HepG2 (cell line): ENCODE results near the gene PDK1. TPM values are rescaled to one million over a fixed set of nuclear protein-coding genes. Genes with fewer than 3 reads are reported as not detected.
A peak's percentile ranks its signal among the peaks of the same experiment; 100 is the strongest.

Experiments used
- ATAC-seq: fragments of 200-7000 bp; cut with Tn5 transposase; 3 replicates; pipeline ENCODE4 v1.9.1; 2020; ENCODE audit warnings: mild to moderate bottlenecking, moderate library complexity
- BruUV-seq: library from RNA; stranded (reverse); fragments of 400-500 nt; replicated peaks from 2 replicates; lab custom pipeline; 2021; lab: Mats Ljungman, UMichigan
- CTCF ChIA-PET: fragments of 300-600 bp; formaldehyde crosslinking; extraction: SDS; loops from one replicate; lab custom pipeline; 2021; ENCODE audit warnings: low total read pairs, inconsistent platforms, low intra/inter-chr PET ratio; lab: Yijun Ruan, JAX
- POLR2A ChIA-PET: fragments of 350-600 bp; sonication (Branson Sonifier 250); formaldehyde crosslinking; loops from one replicate; lab custom pipeline; 2020; ENCODE audit warnings: antibody characterized with exemption, inconsistent platforms; lab: Yijun Ruan, JAX
- DNase-seq: peaks from one replicate; pipeline ENCODE4 v3.0.0-alpha.2; 2015; ENCODE audit warnings: low spot score
- FAIRE-seq: peaks from 3 replicates; lab custom pipeline; 2011; peaks lifted over from hg19 to GRCh38; lab: Jason Lieb, UNC
- H2AFZ ChIP-seq: one replicate; pipeline ENCODE4 v1.6.1; 2011; ENCODE audit warnings: low read length, inconsistent platforms
- H3K27ac ChIP-seq: fragments of 300-600 bp; 3 replicates; pipeline ENCODE4 v1.8.0; 2011; ENCODE audit warnings: mixed run types, mild to moderate bottlenecking, mixed read lengths, low read length, inconsistent platforms; ENCODE audit not compliant: insufficient read depth; ENCODE audit errors: extremely low read length
- H3K27me3 ChIP-seq, 2 experiments: fragments of 200-600 bp in 1 of 2; 2 replicates in 1 of 2; 3 replicates in 1 of 2; pipeline versions ENCODE4 v1.6.0 to v1.8.0; 2011; ENCODE audit warnings: low read length in 2 of 2, mild to moderate bottlenecking in 2 of 2, moderate library complexity in 2 of 2, inconsistent platforms in 1 of 2; ENCODE audit not compliant: insufficient read depth in 2 of 2, control insufficient read depth in 1 of 2
- H3K36me3 ChIP-seq, 2 experiments: fragments of 200-600 bp in 1 of 2; replicated peaks in 1 of 2; 2 replicates in 1 of 2; 3 replicates in 1 of 2; pipeline versions ENCODE4 v1.5.1 to v1.8.0; 2011; ENCODE audit warnings: low read length in 2 of 2, inconsistent platforms in 1 of 2; ENCODE audit not compliant: insufficient read depth in 2 of 2, control insufficient read depth in 1 of 2
- H3K4me1 ChIP-seq: 2 replicates; pipeline ENCODE4 v1.5.1; 2012; ENCODE audit warnings: low read length, inconsistent platforms; ENCODE audit not compliant: insufficient read depth
- H3K4me2 ChIP-seq: 2 replicates; pipeline ENCODE4 v1.6.0; 2011; ENCODE audit warnings: low read depth, low read length, inconsistent platforms
- H3K4me3 ChIP-seq, 3 experiments: fragments of 200-600 bp in 1 of 3; sonication (generic), shearing (Covaris generic) in 1 of 3; replicated peaks in 1 of 3; 2 replicates each; pipeline ENCODE4 v1.5.1; 2011 to 2016; ENCODE audit warnings: low read length in 3 of 3, inconsistent platforms in 2 of 3, low read depth in 2 of 3, mild to moderate bottlenecking in 2 of 3, control low read depth in 1 of 3, mixed read lengths in 1 of 3; ENCODE audit not compliant: insufficient read depth in 1 of 3
- H3K79me2 ChIP-seq: one replicate; pipeline ENCODE4 v1.6.1; 2011; ENCODE audit warnings: low read length, inconsistent platforms; ENCODE audit not compliant: insufficient read depth
- H3K9ac ChIP-seq: 2 replicates; pipeline ENCODE4 v1.6.0; 2011; ENCODE audit warnings: mild to moderate bottlenecking, low read depth, low read length, inconsistent platforms; ENCODE audit not compliant: insufficient read depth
- H3K9me3 ChIP-seq: 2 replicates; pipeline ENCODE4 v1.5.1; 2012; ENCODE audit warnings: mild to moderate bottlenecking, low read length
- H4K20me1 ChIP-seq: 2 replicates; pipeline ENCODE4 v1.6.0; 2011; ENCODE audit warnings: inconsistent platforms, mild to moderate bottlenecking, low read length, moderate library complexity; ENCODE audit not compliant: insufficient read depth
- AHDC1 ChIP-seq: sonication (generic); formaldehyde crosslinking; IDR thresholded peaks from 2 replicates; pipeline ENCODE4 v1.5.1; 2020; ENCODE audit warnings: mild to moderate bottlenecking, missing genetic modification reagents, borderline replicate concordance
- GATAD1 ChIP-seq: IDR thresholded peaks from 2 replicates; pipeline ENCODE4 v1.6.1; 2016; ENCODE audit warnings: missing genetic modification reagents, missing compliant biosample characterization
- ISX ChIP-seq: sonication (generic); formaldehyde crosslinking; conservative IDR thresholded peaks from 2 replicates; pipeline ENCODE4 v1.5.0; 2020; ENCODE audit warnings: missing genetic modification reagents
- POLR2G ChIP-seq: fragments of 200-400 bp; formaldehyde crosslinking; IDR thresholded peaks from 2 replicates; pipeline ENCODE4 v1.6.1; 2018; ENCODE audit warnings: mild to moderate bottlenecking, low read depth, low read length, moderate library complexity
- RBM22 ChIP-seq: fragments of 200-400 bp; formaldehyde crosslinking; optimal IDR thresholded peaks from 2 replicates; pipeline ENCODE3; 2017; ENCODE audit warnings: mild to moderate bottlenecking, low read length, moderate library complexity
- TFDP1 ChIP-seq: IDR thresholded peaks from 2 replicates; pipeline ENCODE4 v1.6.1; 2016; ENCODE audit warnings: missing compliant biosample characterization, missing genetic modification reagents, borderline replicate concordance
- ZBTB33 ChIP-seq: sonication (generic); formaldehyde crosslinking; IDR thresholded peaks from 2 replicates; pipeline ENCODE4 v1.4.0; 2020; ENCODE audit warnings: missing genetic modification reagents
- ZMYM2 ChIP-seq: sonication (generic); formaldehyde crosslinking; IDR thresholded peaks from 2 replicates; pipeline ENCODE4 v1.8.0; 2022; ENCODE audit warnings: mild to moderate bottlenecking, missing genetic modification reagents
- ZNF263 ChIP-seq: sonication (generic); formaldehyde crosslinking; IDR thresholded peaks from 2 replicates; pipeline ENCODE4 v1.4.0; 2020; ENCODE audit warnings: missing genetic modification reagents
- ZNF274 ChIP-seq: sonication (generic); formaldehyde crosslinking; IDR thresholded peaks from 2 replicates; pipeline ENCODE4 v1.5.1; 2020; ENCODE audit warnings: mild to moderate bottlenecking, missing genetic modification reagents
- ZNF564 ChIP-seq: sonication (generic); formaldehyde crosslinking; IDR thresholded peaks from 2 replicates; pipeline ENCODE4 v1.8.1; 2023; ENCODE audit warnings: mild to moderate bottlenecking, missing genetic modification reagents
- WGBS: methylation state at CpG from one replicate; pipeline ENCODE4 v1.1.6; 2017; ENCODE audit warnings: low lambda C conversion rate; 5-methylcytosine and 5-hydroxymethylcytosine counted together
- in situ Hi-C: cut with HindIII; loops from 2 replicates; pipeline ENCODE4 v1.10.0; 2017; ENCODE audit warnings: low pct_unique_long_range_greater_than_20kb; ENCODE audit not compliant: extremely low pct_ligation_motif_present
- intact Hi-C: fragments of 100-400 bp; cut with micrococcal nuclease; formaldehyde crosslinking; loops from one replicate; pipeline ENCODE4 v1.10.0; 2022; ENCODE audit not compliant: unreplicated experiment
- polyA plus RNA-seq, 8 experiments: library from polyadenylated mRNA; depleted of rRNA in 3 of 8; stranded (reverse) in 7 of 8; unstranded in 1 of 8; fragments of >200 nt; fragmentation: Illumina TruSeq in 4 of 8; extraction: Trizol in 4 of 8; gene quantifications; 2 replicates each; pipeline versions ENCODE4 v1.2.1 to v1.2.3, GENCODE V29; 2011 to 2016; ENCODE audit warnings: low read depth in 4 of 8, missing spikeins in 1 of 8, mixed read lengths in 1 of 8; ENCODE audit not compliant: insufficient read depth in 1 of 8
- total RNA-seq, 5 experiments: library from RNA; depleted of rRNA; stranded (reverse); fragments of >200 nt; fragmentation: Illumina TruSeq; extraction: Trizol; gene quantifications; 2 replicates each; pipeline ENCODE4 v1.2.3, GENCODE V29; 2016; ENCODE audit warnings: low read depth in 1 of 5

PDK1 gene
- total and polyA plus RNA-seq, 2 of the 13 experiments (the other 11 are each of a cell fraction or from before 2014, with no cell fraction given), result 11.9 to 96.9 TPM

DNA sequence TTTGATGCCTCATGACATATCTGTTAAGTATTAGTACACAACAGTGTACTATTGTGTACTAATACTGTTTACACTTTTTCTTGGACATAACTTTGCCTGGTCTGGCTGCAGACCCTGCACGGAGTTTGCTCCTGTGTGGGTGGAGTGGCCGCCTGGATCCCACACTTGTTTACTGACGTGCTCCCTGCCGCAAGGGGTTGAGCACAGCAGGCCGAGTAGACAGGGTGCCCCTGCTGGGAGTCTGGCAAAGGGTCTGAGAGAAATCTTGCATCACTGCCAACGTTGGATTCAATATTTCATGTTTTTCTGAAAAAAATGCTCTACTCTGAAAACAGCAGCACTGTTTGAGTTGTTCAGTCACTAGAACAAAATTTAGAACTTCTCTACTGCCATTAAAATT is 59.0 kb downstream of the PDK1 start:
- no peaks in the 10 kb centered on the region for H3K9me3 ChIP-seq
- no peak for FAIRE-seq
- no peak for TF ChIP-seq ZMYM2 (CRISPR knock-in tag)
- TF ChIP-seq TFDP1 (CRISPR knock-in tag), result no peak
- TF ChIP-seq RBM22, result peak; percentile 45
- TF ChIP-seq ZNF274 (CRISPR knock-in tag), result no peak
- TF ChIP-seq GATAD1 (CRISPR knock-in tag), result no peak
- TF ChIP-seq ISX (CRISPR knock-in tag), result no peak
- TF ChIP-seq ZNF564 (CRISPR knock-in tag), result no peak
- TF ChIP-seq AHDC1 (CRISPR knock-in tag), result no peak
- TF ChIP-seq ZNF263 (CRISPR knock-in tag), result peak; percentile 59; the same call in 1 of the 2 replicates
- TF ChIP-seq ZBTB33 (CRISPR knock-in tag), result no peak
- TF ChIP-seq POLR2G, result 0 out of 2 replicates have a peak, but pooled peaks have one; percentile 29

More for the DNA sequence above, 59.0 kb downstream of the PDK1 start:
- Histone ChIP-seq H4K20me1 (peaks cover 4% of the 10 kb centered on the region; the same call in 1 of the 2 replicates), H3K4me2 (no peak overlapping the region), H3K36me3 (peaks cover 8 to 17% of the 10 kb centered on the region in 2 experiments), H2AFZ (no peak overlapping the region), H3K4me1 (no peaks in the 10 kb centered on the region), H3K4me3 (no peak overlapping the region), H3K27ac (no peak overlapping the region), H3K27me3 (no peaks in the 10 kb centered on the region), H3K9ac (no peak overlapping the region), H3K79me2 (no peaks in the 10 kb centered on the region)
- ATAC-seq, result peak; percentile 21; the same call in 1 of the 3 replicates
- in situ Hi-C loops, result no loop called here
- CTCF ChIA-PET, result no interaction called here
- intact Hi-C loops, result no loop called here
- 91% methylated on average over 6 of the region's 6 CpGs for WGBS
- no peak for DNase-seq
- POLR2A ChIA-PET, result no interaction called here
- BruUV-seq, result no TSS peak
